HuH-7 (cell line): ENCODE results near the gene SDCCAG8.

Experiments used
- DNase-seq: peaks from one replicate; pipeline ENCODE4 v3.0.0; 2011; ENCODE audit warnings: low spot score

The SDCCAG8 gene

DNA sequence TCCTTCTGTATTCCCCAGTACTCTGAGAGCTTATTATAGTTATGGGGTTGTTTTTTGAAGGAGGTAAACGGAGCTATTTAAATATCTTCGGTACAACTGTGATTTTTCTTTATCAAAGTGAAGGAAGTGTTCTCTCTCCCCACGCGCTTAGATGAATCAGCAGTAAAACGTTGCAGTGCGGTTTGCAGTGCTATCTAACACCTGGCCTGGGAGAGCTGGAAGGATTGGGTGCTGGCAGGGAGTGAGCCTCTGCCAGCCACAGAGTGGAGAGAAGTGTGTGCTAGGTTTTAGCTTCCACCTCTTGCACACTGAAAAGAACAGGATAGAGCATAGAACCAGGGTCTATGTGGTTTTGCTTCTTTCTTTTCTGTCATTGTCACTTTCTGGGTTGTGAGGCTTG lies 165.9 kb downstream of the SDCCAG8 start:
- no peak for DNase-seq

DNA sequence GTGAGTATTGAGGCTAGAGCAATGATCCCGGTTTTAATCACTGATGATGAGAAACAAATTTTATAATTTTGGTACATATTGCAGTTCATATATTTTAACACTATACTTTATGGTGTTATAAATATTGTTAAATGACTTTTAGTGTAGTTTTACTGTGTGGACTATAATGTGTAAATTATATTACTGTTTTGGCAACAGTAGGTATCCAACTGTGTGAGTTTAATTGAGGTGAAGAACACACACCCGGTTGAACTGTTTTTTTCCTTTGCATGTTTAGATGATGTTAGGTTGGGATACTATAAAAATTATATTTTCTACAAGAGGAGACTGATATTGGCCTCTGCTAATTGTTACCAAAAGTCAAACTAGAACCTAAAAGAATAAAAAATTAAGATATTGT lies 166.5 kb downstream of the SDCCAG8 start:
- DNase-seq = no peak

DNA sequence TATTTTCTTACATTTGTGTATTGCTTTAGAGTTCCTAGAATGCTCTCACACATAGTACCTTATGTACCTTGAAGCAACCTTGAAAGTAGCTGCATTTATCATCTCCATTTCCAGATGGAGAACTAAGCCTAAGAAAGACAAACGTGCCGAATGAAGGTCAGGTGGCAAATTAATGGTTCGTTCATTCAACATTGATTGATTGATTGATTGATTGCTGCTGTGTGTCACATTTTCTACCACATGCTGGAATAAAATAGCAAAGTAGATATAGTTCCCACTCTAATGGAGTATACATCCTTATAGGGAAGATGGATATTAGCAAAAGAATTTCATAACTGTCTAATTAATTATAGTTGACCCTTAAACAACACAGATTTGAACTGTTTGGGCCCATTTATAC lies 172.2 kb downstream of the SDCCAG8 start:
- DNase-seq = no peak

DNA sequence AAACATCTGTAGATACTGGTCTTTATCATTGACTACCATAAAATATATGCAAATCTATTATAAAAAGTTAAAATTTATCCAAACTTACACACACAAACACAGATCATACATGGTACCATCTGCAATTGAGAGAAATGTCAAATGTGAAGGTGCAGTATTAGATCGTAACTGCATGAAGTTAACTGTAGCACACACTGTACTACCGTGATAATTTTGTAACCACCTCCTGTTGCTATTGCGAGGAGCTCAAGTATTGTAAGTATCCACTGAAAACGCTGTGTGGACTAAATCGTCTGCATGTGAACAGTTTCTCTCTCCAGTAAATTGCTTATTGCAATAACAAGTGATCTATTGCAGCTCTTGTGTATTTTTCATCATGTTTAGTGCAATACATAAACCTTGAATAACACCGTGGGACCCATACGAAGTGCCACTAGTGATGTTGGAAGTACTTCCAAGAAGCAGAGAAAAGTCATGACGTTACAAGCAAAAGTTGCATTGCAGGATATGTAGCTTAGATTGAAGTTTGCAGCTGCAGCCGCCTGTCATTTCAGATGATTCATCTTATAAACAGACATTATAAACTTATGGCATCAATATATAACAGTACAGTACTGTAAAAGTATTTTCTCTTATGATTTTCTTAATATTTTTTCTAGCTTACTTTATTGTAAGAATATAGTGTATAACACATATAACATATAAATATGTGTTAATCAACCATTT lies 172.9 kb downstream of the SDCCAG8 start:
- no peak for DNase-seq

DNA sequence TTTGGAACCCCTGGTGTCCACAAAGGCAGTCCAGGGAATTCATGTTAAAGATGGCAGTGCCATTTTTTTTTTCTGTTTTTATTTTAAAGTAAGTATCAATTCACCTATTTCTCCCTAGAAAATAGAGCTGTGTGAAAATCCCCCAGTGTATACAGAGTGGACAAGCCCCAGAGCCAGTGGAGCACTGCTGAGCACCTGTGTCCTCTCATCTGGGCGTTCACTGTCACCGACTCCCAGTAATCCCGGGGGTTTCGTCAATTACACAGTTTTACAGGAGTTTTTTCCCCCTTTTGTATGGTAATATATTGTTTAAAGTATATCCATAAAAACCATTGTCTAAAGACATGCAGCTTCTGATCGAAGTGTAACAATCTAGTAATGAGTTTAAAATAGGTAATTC lies 175.8 kb downstream of the SDCCAG8 start:
- DNase-seq = no peak

DNA sequence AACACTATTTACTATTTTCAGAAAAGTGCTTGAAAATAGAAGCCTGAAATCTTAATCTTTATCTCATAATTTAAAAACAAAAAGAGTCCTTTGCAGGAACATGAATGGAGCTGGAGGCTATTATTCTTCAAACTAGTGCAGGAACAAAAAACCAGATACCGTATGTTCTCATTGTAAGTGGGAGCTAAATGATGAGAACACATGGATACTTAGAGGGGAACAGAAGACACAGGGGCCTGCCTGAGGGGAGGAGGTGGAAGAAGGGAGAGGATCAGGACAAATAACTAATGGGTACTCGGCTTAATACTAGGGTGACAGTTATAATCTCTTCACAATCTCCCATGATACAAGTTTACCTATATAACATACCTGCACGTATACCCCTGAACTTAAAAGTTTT lies 176.3 kb downstream of the SDCCAG8 start:
- no peak for DNase-seq

DNA sequence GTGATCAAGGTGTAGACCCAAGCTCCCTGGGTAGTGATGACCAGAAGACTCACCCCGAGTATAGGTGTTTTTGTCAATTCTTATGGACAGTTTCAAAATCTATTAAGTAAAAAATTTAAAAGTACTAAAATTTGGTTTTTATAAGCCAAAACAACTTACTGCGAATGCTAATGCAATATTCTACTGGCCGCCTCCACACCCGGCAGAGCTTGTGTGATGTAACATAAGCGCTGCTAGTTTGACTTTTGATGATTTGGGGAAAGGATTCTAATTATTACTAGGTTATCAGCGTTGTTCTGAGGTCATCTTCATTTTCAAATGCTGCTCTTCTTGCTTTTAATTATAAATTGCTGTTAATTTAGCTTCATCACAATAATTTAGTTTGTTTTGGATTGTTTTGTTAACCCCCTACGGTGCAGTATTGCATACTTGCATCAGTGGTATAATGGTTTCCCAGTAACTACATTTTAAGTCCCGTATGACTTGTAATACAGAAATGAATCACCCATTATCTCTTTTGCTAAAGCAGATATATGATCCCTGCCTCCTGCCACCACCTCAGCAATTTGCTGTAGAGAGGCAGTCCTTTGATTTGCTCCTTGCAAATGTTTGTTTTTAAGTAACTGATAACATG lies 178.0 kb downstream of the SDCCAG8 start:
- no peak for DNase-seq

DNA sequence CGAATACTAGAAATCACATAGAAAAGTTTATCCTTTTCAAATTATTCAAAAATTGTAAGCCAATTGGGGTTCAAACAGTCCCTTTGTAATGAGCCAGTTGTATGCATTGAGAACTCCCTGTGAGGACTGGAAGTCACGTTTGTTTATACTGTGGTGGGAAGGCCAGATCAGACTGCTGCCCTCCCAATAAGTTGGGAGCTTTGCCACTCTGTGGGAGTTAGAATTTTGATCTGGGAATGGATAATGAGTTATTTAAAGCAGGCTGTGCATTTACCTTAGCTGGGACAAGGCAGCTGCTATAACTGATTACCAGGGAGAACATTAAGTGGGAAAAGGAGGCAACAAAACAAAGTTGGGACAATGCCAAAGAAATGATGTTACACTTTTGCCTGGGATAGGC lies 178.8 kb downstream of the SDCCAG8 start:
- DNase-seq = no peak

DNA sequence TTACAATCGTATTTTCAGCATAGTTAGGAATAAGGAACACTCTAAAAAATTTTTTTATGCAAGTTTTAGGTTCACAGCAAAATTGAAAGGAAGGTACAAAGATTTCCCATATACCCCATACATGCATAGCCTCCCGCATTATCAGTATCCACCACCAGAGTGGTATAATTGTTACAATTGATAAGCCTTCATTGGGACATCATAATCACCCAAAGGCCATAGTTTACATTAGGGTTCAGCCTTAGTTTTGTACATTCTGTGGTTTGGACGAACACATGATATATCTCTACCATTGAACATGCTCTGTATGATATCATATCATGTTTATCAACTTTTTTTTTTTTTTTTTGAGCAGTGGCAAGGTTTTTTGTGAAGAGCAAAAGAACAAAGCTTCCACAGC lies 180.0 kb downstream of the SDCCAG8 start:
- DNase-seq = no peak

DNA sequence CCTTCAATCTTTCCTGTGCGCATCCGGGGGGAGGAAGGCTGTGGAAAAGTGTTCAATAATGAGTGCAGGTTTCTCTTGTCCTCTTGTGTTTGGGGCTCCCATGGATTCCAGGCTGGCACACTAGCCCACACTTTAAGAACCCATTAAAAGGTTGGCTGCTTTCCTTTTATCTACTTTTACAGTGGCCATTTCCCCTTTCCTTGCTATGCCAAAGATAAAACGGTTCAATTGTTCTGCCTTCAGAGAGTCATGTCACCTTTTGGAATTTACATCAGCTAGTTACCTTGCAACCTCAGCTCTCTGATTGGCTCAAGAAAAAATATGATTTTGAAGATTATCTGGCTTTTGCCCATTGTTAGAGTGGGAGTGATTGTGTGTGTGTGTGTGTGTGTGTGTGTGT lies 182.3 kb downstream of the SDCCAG8 start:
- DNase-seq = no peak

DNA sequence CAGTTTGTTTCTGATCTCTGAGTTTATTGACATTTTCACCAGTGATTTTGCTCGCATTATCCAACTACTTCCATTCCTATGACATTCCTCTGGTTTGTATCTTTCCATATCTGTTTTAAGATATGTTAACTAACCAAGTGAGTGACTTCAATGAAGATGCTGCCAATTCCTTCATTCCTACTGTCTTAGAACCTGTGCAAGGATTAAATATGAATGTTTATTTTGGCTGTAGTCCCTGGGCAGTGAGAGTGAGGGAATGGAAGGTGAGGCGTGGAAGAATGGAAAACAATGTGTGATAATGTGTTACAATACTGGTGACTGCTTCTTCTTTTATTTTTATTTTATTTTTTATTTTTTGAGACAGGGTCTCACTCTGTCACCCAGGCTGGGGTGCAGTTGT lies 183.0 kb downstream of the SDCCAG8 start:
- DNase-seq = no peak

DNA sequence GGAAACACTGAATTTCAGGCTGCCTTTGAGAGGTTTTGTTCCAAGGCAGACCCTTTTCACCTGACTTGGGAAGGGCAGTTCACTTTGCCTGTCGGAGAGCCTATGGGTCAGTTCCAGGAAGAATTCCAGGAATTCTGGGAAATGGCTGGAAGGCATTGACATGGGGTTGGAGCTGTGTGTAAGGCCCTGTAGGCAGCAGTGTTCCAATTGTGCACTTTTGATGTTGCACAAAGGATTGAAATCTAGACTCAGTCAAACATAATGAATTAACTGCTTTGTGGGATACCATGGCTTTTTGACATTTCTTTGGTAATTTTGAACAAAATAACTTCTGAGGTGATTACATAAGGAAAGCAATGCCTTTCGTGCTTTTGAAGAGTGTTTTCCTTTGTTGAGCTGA lies 184.6 kb downstream of the SDCCAG8 start:
- no peak for DNase-seq

DNA sequence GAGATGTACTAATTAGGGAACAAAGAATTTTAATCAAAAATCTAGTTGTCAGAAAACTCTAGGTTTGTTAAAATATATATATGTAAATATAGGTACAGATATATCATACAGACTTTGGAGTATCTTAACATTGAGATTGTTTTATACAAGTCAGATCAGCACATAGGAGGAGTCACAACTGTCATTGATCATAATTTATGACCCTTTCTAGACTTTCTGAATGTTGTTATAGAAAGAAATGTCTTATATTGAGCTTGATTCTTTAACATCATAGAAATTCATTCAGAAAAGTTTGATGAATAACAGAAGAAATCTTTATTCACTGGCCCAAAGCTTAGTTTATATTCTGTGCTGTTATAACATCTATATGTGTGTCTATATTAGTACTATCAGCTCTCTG lies 185.8 kb downstream of the SDCCAG8 start:
- no peak for DNase-seq

DNA sequence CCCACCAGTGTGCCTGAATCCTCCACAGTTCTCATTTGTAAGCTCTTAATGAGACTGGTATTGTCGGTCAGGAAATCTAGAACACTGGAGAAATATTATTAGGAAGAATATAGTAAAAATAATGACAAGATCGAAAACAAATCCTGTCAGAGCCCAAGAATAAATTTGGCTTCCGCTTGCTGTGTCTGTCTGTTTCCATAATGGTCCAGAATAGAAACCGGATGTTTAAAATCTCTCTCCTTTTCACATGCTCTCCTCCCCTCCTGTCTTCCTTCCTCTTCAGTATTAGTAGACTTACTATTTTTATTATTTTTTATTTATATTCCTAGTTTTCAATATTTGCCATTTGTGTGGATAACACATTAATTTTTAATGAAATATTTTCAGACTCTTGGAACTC lies 187.7 kb downstream of the SDCCAG8 start:
- DNase-seq = no peak

DNA sequence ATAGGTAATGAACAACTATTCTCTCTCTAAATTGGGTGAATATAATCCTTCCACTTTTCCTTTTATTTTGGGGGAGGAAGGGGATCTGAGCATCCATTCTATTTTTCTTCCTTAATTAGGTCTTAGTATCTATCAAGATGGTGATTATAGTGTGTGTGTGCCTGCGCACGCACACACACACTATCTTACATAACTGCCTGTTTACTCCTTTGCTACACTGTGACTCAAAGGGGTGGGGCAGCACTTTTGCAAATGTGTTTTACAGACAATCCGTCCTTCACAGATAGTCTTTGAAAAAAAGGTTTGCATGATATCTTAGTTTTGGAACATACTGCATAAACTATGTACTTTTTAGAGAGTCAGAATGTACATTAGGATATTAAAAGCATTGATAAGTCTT lies 191.5 kb downstream of the SDCCAG8 start:
- no peak for DNase-seq

DNA sequence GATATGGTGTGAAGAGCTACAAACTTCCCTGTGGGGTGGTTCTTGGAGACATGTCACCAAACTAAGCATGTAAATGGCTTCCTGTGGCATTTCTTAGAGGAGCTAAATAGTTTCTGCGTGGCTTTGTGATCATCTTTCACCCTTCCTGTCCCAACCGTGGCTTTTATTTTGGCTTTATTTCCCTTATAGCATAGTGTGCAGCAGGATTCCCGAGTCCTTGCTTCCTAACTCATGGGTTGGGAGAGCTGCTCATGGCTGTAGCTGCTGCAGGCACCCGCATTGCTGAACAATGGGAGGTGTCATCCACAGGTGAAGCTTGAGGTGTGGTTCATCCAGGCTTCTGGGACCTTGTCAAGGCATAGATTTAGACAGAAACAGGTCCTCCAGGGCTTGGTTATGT lies 192.0 kb downstream of the SDCCAG8 start:
- DNase-seq = no peak

DNA sequence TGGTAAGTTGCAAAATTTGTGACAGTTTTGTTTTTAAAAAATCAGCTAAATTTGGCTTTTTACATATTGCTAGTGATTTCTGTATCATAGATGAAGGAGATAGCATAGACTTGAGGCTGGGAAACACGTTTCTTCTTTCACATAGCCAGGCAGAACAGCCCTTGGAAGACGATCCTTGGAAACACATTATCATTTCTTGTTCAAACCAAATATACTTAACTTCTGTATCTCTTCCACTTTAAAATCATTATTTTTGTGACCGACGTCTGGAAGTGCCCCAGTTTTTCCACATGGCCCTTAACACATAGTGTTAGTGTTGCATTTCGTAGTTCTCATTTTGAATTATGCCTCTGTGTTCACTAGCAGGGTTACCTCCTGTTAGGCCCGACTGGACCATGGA lies 193.5 kb downstream of the SDCCAG8 start:
- no peak for DNase-seq

DNA sequence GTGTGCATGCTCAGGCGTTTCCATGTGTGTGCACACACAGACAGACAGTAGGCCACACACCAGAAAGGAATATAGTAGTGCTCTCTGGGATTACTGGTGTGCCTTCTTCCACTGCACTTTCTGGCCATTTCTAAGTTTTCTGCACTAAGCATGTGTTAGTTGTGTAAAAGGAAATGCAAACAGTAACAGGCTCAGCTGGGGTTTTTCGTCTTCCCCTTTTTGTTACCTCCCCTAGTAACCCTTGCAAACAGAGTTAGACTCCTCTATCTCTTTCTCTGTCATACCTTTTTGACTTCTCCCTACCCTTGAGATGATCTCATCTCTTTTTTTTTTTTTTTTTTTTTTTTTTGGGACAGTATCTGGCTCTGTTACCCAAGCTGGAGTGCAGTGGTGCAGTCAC lies 196.3 kb downstream of the SDCCAG8 start:
- no peak for DNase-seq

DNA sequence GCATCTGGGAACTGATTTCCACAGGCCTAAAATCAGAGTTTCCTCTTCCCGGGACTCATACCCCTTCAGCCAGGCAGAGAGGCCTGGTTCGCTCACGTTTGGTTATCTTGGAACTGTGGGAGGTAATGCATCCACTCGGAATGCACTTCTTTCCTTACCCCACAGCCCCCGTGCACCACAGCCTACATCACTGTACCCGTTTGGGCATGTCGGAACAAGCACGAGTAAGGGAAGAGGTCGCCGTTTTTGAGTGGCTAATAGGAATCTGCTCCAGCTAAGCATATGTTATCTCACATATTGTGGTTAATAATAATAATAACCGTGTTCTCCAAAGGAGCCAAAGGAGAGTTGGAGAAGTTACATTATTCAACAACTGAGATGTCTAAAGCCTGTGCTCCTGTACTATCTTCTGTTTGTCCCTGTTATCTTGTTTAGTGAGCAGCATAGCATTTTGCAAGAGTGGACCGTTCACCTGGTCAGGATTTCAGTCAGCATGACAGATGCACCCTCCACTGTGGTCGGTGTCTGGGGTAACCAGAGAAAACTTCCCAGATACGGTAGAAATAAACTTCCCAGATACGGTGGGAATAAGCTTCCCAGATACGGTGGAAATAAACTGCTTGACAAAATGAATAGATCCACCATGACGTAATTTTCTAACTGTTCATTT lies 198.6 kb downstream of the SDCCAG8 start:
- no peak for DNase-seq

DNA sequence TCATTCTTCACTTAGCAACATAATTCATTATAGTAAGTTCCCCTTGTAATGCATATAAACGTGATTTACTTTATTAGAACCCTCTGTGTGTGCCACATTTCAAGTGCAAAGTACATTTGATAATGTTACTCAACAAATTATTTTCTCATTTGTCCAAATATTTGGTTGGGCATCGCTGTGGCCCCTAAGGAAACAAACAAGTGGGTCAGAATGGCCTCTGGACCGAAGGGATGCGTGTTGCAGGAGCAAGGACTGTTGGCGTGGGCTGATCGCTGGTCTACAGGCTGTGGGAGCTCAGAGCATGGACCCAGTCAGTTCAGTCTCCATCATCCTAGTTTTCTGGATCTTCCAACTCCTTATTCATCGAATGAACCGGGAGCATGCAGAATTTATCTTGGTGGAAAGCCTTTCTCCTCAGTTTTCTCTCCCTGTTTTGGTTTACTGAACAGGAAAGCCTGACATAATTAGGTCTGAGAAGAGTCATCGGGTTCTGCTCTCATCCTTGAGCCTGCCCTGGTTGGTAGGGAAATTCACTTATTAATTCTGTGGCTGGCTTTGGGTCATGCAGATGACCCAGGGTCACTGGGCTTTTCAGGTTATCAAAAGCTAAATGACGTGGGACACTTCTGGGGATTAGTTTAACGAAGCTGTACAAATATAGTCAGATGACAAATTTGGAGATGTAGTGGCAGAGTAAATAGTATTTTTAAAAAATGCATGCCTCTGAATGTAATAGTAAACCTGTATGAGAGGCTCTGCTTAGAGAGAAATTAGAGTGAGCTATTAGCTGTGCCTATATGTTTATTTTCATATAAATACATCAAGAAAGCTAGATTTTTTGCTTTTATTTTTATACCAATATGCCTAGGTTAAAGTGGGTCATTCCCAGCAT lies 200.2 kb downstream of the SDCCAG8 start:
- DNase-seq = no peak

DNA sequence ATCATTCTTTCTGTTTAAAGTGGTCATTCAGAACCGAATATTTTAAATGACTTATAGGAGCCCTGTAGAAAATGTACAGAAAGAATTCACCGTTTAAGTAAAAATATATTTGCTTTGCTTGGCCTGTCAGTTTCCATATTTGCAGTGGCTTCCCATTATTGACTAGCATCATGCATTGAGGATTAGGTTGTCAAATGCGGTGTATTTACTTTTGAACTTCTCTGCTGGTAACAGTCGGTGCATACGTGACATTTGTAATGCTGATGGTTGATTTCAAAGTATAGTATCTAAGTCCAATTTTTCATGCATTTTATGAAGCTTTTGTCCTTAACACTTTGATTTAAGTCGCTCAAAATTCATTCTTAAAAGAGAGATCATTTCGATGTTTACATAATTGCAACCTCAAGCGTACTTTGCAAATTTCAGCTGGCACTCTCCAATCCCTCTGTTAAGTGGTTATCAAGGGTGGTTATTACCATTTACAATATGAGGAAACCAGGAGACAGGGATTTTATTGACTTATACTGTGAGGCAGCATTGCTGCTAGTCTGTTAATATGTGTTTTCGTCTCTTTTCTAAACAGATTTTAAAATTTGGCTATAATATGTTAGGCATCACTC lies 201.6 kb downstream of the SDCCAG8 start:
- no peak for DNase-seq

DNA sequence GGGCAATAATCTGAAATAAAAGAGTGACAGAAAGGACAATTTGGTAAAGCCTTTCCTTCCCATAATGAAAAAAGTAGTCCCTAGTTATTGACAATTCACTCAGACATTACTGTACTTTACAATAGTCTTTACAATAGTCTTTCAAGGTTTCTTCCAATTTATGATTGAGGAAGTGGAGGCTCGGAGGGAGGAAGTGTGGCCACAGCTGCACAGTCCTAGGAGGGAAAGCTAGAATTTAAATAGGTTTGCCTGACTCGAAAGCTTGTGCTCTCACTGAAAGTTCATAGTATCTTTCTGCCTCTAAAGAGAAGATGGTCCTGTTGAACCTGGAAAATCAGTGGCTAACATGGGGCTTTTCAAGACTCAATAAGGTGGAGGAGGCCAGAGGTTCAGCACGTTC lies 203.2 kb downstream of the SDCCAG8 start:
- DNase-seq = no peak
